Measurements from ENCODE around the gene MEN1.

DNA sequence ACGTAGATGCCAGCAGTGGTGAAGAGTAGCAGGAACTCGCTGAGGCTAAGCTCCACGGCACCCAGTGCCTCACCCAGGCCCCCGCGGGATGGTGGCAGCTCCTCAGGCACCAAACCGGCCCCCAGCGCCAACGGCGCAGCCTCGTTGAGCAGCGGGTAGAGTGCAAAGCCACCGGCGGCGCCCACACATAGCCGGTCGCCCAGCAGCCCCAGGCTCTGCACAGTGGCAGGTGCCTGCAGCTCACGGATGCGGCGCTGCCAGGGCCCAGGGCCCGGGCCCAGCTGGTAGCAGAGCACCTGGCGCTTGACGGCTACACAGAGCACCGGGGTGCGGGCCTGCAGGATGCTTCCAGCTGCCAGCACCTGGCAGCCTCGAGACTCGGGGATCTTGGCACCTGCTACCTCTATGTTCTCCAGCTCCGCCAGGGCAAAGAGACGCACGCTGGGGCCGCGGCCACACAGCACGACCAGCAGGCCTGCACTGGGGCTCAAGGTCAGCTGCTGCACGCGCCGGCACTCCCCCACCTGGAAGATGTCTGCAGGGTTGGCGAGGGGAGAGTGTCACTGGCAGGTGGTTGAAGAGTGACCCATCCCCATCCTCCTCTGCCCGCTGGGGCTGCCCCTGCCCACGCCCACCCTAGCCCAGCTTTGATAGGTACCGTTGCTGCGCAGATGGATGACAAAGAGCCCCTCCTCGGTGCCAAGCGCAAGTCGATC, 19.3 kb upstream of the MEN1 start:
- TF ChIP-seq, protein P1, sequence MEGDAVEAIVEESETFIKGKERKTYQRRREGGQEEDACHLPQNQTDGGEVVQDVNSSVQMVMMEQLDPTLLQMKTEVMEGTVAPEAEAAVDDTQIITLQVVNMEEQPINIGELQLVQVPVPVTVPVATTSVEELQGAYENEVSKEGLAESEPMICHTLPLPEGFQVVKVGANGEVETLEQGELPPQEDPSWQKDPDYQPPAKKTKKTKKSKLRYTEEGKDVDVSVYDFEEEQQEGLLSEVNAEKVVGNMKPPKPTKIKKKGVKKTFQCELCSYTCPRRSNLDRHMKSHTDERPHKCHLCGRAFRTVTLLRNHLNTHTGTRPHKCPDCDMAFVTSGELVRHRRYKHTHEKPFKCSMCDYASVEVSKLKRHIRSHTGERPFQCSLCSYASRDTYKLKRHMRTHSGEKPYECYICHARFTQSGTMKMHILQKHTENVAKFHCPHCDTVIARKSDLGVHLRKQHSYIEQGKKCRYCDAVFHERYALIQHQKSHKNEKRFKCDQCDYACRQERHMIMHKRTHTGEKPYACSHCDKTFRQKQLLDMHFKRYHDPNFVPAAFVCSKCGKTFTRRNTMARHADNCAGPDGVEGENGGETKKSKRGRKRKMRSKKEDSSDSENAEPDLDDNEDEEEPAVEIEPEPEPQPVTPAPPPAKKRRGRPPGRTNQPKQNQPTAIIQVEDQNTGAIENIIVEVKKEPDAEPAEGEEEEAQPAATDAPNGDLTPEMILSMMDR (IDR thresholded peaks at IDR 0.05), result no peak
- TF ChIP-seq POLR2A (IDR thresholded peaks at IDR 0.05), result no peak
